Skeletal muscle tissue (tissue), 4 donors: ENCODE data around the gene GOSR1. TPM values are rescaled to one million over a fixed set of nuclear protein-coding genes. Genes with fewer than 3 reads are reported as not detected.
"Not testable (repeated sequence)": the region's sequence is repeated elsewhere in the genome, so short reads cannot be mapped to it uniquely, and the experiment has no call there.

ENCODE experiments used
- H3K27ac ChIP-seq: one replicate; pipeline ENCODE4 v1.7.0; 2013; ENCODE audit warnings: mild to moderate bottlenecking, low read depth, low read length, inconsistent platforms
- H3K27me3 ChIP-seq, 3 donors: one replicate each; pipeline ENCODE4 v1.7.0; 2013; ENCODE audit warnings: low read length in 3 of 3; ENCODE audit not compliant: control insufficient read depth in 3 of 3, insufficient read depth in 3 of 3
- H3K36me3 ChIP-seq, 3 donors: one replicate each; pipeline ENCODE4 v1.7.0; 2013; ENCODE audit warnings: low read length in 3 of 3; ENCODE audit not compliant: control insufficient read depth in 3 of 3, insufficient read depth in 3 of 3
- H3K4me1 ChIP-seq, 3 donors: one replicate each; pipeline ENCODE4 v1.7.0; 2013; ENCODE audit warnings: low read length in 3 of 3, mild to moderate bottlenecking in 3 of 3; ENCODE audit not compliant: control insufficient read depth in 3 of 3, insufficient read depth in 3 of 3
- H3K4me3 ChIP-seq, 3 donors: one replicate each; pipeline ENCODE4 v1.7.0; 2013; ENCODE audit warnings: low read length in 3 of 3
- H3K9ac ChIP-seq, 3 donors: one replicate each; pipeline ENCODE4 v1.7.0; 2013; ENCODE audit warnings: low read length in 3 of 3, mild to moderate bottlenecking in 3 of 3, moderate library complexity in 2 of 3, low read depth in 1 of 3
- H3K9me3 ChIP-seq, 3 donors: one replicate each; pipeline ENCODE4 v1.7.0; 2013; ENCODE audit warnings: low read length in 3 of 3; ENCODE audit not compliant: control insufficient read depth in 3 of 3
- total RNA-seq: library from RNA; depleted of rRNA; stranded (reverse); fragments of >200 nt; gene quantifications from one replicate; pipeline ENCODE4 v1.2.3, GENCODE V29; 2014
- donor health status: Osteomylitis.

Gene GOSR1
- total RNA-seq: 24.5 TPM

DNA sequence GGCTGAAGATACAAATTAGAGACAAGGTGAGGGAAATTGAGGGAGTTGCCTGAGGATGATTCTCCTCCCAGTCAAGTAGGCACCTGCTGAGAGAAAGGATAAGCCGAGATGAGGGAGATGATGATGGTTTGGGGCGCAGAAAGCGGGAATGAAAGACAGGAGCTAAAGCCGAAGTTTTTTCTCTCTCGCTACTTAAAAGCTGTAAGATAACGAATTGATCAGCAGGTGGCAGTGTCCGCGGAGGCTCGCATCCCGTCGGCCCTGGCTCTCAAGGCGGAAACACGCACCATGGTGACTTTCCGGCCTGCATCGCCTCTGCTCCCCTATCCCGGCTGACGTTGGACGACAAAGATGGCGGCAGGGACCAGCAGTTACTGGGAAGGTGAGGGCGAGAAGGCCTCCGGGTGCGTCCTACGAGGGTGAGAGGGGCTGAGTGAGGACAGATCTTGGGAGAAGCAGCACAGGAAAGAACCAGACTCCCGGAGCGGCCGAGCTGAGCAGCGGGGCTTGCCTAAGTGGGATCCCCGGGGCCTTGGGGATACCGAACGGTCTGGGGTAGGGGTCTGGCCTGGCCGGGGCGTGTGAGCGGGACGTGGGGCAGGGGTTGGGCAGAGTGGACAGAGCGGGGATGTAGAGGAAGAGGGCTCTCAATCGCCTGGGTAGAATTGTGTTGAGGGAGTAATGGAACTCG is at the start of gene GOSR1:
Gene GOSR1 (plus strand): TSS at position 326 of the 691 bp plus-strand sequence. CDS start 26 bp downstream, at position 352.
- Histone ChIP-seq H3K9me3 (no peaks in the 10 kb centered on the region), H3K9ac (peak within 1 kb of the TSS; percentile 96 to 100 (median 97)), H3K27ac (peak within 1 kb of the TSS; percentile 97), H3K4me3 (peak within 1 kb of the TSS; percentile 93 to 99 (median 94)), H3K27me3 (peaks cover 0 to 5% (median 3%) of the 10 kb centered on the region in 3 donors), H3K4me1 (peaks cover 6 to 15% (median 7%) of the 10 kb centered on the region in 3 donors), H3K36me3 (peaks cover 9 to 14% (median 9%) of the 10 kb centered on the region in 3 donors)

DNA sequence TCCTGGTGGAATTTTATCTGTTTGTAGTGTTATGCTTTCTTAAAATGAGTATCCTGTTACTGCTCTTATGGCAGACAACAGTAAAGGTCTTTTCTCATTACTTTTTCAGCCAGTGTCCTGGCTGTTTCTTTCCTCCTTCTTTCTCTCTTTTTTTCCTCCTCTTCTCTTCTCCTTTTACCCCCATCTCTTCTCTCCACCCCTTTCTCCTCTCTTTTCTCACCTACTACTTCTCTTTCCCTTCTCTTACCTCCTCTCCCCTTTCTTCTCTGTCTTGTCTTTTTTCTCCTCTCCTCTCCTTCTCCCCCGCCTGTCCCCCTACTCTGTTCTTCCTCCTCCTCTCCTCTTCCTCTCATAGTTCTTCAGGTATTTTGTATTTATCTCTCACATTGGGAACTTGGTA is 49.6 kb upstream of the GOSR1 start:
- no peaks in the 10 kb centered on the region for H3K27me3 ChIP-seq
- H3K9me3 ChIP-seq: no peaks in the 10 kb centered on the region
- no peak overlapping the region for H3K4me3 ChIP-seq
- H3K36me3 ChIP-seq: peaks cover 2 to 25% (median 16%) of the 10 kb centered on the region in 3 donors
- peaks cover 0 to 3% (median 0%) of the 10 kb centered on the region in 3 donors for H3K4me1 ChIP-seq
- H3K27ac ChIP-seq: no peak overlapping the region
- no peak overlapping the region for H3K9ac ChIP-seq

DNA sequence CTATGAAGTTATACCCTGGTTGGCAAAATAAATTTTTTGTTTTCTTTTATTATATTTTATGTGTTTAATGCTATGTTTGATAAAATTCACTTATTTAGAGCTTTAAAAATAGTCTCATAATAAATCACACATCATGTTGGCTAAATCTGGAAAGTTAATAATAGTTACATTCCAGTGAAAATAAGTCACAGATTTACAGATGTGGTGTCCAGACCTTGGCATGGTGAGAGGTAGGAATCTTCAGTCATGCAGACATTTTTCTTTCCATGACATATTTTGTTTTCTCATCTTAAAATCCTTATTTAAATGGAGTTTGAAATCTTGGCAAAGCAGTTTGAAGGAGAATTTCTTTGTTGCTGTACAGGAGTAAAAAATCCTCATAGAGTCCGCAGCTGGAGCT is 48.1 kb upstream of the GOSR1 start:
- Histone ChIP-seq H3K27ac (no peak overlapping the region), H3K4me3 (no peak overlapping the region), H3K9ac (no peak overlapping the region), H3K4me1 (peaks cover 0 to 4% (median 3%) of the 10 kb centered on the region in 3 donors), H3K27me3 (no peaks in the 10 kb centered on the region), H3K9me3 (no peaks in the 10 kb centered on the region), H3K36me3 (peaks cover 0 to 16% (median 10%) of the 10 kb centered on the region in 3 donors)

DNA sequence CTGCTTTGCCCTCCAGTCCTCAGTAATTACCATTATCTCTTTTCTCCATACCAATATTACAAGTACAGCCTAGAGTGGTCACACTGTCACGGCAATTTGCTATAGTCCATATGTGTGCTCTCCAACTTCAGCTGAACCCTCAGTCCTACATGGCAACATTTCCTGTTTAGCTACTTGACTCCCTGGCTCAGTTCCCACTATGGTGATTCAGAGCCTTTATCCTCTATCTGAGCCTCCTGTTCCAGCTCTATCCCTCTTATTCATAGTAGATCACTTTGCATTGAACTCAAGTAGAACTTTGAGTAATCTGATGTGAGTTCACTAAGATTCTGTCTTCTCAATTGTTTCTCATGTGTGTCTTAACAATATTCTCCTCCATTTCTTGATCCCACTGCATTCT is 43.7 kb upstream of the GOSR1 start:
- H3K4me3 ChIP-seq: no peak overlapping the region
- H3K27ac ChIP-seq: no peak overlapping the region
- no peaks in the 10 kb centered on the region for H3K27me3 ChIP-seq
- no peak overlapping the region for H3K9ac ChIP-seq
- peaks cover 0 to 4% (median 3%) of the 10 kb centered on the region in 3 donors for H3K4me1 ChIP-seq
- H3K36me3 ChIP-seq: no peaks in the 10 kb centered on the region
- H3K9me3 ChIP-seq: no peaks in the 10 kb centered on the region

DNA sequence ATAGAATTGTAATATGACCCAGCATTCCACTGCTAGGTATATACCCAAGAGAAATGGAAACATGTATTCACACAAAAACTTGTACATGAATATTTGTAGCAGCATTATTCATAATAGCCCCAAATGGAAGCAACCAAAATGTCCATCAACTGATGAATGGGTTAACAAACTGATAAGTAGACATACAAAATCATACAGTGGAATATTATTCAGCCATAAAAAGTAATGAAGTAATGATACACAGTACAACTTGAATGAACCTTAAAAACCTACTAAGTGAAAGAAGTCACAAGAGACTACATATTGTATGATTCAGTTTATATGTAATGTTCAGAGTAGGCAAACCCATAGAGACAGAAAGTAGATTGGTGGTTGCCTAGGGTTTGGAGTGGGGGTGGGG is 40.5 kb upstream of the GOSR1 start:
- Histone ChIP-seq H3K4me3 (no peak overlapping the region), H3K27me3 (no peaks in the 10 kb centered on the region), H3K36me3 (no peaks in the 10 kb centered on the region), H3K27ac (no peak overlapping the region), H3K9ac (no peak overlapping the region), H3K9me3 (no peaks in the 10 kb centered on the region), H3K4me1 (peaks cover 0 to 4% (median 0%) of the 10 kb centered on the region in 3 donors)

DNA sequence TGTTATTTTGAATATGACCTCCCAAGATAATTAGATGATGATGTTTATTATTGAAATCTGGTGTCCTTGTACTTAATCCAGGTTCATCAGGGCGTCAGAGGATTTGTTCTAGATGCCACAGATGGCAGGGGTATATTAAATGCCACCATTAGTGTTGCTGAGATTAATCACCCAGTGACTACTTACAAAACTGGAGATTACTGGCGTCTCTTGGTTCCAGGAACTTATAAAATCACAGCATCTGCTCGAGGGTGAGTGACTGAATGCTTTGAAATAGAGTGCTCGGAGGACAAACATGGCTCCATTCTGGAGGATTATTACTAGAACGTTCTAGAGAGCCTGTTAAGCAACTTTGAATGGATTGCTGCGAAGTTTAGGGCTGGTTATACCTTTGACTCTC is 33.5 kb upstream of the GOSR1 start:
- Histone ChIP-seq H3K27ac (no peak overlapping the region), H3K4me1 (no peaks in the 10 kb centered on the region), H3K4me3 (no peak overlapping the region), H3K9ac (no peak overlapping the region), H3K9me3 (no peaks in the 10 kb centered on the region), H3K36me3 (peaks cover 0 to 10% (median 0%) of the 10 kb centered on the region in 3 donors), H3K27me3 (no peaks in the 10 kb centered on the region)

DNA sequence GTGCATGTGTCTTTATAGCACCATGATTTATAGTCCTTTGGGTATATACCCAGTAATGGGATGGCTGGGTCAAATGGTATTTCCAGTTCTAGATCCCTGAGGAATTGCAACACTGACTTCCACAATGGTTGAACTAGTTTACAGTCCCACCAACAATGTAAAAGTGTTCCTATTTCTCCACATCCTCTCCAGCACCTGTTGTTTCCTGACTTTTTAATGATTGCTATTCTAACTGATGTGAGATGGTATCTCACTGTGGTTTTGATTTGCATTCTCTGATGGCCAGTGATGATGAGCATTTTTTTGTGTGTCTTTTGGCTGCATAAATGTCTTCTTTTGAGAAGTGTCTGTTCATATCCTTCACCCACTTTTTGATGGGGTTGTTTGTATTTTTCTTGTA is 30.6 kb upstream of the GOSR1 start:
- H3K4me3 ChIP-seq, H3K4me1 ChIP-seq, H3K27ac ChIP-seq, H3K9ac ChIP-seq, H3K9me3 ChIP-seq, H3K27me3 ChIP-seq: not testable (repeated sequence)
- peaks cover 0 to 13% (median 5%) of the 10 kb centered on the region in 3 donors for H3K36me3 ChIP-seq

DNA sequence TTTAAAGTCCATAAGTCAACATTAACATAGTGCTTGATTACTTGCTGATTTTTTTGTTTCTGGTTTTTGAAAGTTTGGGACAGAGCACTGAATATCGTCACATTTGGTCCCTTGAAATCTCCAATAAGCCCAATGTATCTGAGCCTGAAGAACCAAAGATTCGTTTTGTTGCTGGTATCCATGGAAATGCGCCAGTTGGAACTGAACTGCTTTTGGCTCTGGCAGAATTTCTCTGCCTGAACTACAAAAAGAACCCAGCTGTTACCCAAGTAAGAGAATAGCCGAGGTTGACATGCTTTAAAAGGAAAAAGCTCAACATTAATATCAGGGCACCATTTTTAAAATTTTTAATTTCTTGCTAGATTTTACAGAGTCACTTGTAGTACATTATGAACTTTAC is 27.7 kb upstream of the GOSR1 start:
- Histone ChIP-seq H3K27me3 (no peaks in the 10 kb centered on the region), H3K4me1 (no peaks in the 10 kb centered on the region), H3K36me3 (peaks cover 0 to 11% (median 5%) of the 10 kb centered on the region in 3 donors), H3K9ac (peak overlapping the region in 1 of 3 donors; percentile 17), H3K4me3 (no peak overlapping the region), H3K9me3 (no peaks in the 10 kb centered on the region), H3K27ac (no peak overlapping the region)

DNA sequence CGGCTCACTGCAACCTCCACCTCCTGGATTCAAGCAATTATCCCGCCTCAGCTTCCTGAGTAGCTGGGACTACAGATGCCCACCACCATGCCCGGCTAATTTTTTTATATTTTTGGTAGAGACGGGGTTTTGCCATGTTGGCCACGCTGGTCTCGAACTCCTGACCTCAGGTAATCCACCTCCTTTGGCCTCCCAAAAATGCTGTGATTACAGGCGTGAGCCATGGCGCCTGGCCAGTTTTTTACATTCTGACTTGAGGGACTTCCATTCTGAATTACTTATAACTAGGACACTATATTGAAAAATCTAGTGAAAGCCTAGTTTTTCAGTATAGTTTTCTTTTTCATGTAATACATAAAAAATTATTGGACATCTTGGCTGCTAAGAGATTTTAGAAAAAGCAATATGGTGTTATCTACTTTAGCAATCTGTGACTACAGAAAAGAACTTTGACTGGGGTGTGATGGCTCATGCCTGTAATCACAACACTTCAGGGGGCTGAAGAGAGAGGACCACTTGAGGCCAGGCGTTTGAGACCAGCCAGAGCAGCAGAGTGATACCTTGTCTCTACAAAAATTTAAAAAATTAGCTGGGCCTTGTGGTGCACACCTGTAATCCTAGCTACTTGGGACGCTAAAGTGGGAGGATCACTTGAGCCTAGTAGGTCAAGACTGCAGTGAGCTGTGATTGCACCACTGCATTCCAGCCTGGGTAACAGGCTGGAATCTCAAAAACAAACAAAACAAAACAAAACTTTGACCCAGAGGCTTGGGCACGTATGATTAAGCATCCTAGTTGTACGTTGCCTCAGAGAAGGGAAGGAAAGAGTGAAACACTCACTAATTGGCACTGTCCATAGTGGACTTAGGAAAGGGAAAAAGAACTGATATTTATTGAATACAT is 26.8 kb upstream of the GOSR1 start:
- Histone ChIP-seq H3K9me3 (no peaks in the 10 kb centered on the region), H3K4me1 (no peaks in the 10 kb centered on the region), H3K4me3 (no peak overlapping the region), H3K27me3 (no peaks in the 10 kb centered on the region), H3K27ac (no peak overlapping the region), H3K9ac (no peak overlapping the region), H3K36me3 (peaks cover 0 to 15% (median 6%) of the 10 kb centered on the region in 3 donors)

DNA sequence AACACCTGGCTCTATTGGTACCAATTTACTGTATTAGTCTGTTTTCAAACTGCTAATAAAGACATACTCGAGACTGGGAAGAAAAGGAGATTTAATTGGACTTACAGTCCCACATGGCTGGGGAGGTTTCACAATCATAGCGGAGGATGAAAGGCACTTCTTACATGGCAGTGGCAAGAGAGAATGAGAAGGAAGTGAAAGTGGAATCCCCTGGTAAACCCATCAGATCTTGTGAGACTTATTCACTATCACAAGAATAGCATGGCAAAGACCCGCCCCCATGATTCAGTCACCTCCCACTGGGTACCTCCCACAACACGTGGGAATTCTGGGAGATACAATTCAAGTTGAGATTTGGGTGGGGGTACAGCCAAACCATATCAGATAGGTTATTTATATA is 22.6 kb upstream of the GOSR1 start:
- no peak overlapping the region for H3K9ac ChIP-seq
- H3K36me3 ChIP-seq: peaks cover 0 to 30% (median 27%) of the 10 kb centered on the region in 3 donors
- no peak overlapping the region for H3K27ac ChIP-seq
- H3K27me3 ChIP-seq: no peaks in the 10 kb centered on the region
- no peaks in the 10 kb centered on the region for H3K4me1 ChIP-seq
- no peak overlapping the region for H3K4me3 ChIP-seq
- H3K9me3 ChIP-seq: no peaks in the 10 kb centered on the region
